ENCODE measurements around the gene ZNF593.

The ZNF593 gene

DNA sequence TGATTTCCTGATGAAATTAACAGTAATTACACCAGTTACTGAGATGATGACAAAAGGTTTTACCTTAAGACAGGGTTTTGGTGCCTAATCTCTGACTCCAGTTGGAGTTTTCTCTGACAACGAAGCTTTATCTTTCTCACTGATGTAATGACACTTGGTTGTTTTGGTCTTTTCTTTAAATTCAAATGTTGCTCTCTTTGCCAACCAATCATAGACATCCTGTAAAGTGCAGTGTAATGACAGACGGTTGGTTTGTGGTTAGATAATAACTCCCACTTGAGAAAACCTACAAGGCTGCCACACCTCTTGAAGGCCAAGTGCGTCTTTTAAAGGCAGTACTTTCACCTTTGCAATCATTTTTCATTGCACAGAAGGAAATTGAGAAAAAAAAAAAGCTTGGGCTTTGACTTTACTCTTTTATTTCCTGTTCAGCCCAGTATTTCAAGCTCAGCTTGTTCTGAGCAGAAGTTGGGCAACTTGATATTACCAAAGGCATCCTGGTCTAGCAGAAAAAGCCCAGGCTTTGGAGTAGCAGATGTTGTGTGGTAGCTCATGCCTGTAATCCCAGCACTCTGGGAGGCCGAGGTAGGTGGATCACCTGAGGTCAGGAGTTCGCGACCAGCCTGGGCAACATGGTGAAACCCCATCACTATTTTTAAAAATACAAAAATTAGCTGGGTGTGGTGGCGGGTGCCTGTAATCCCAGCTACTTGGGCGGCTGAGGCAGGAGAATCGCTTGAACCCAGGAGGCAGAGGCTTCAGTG lies 43.2 kb upstream of the ZNF593 start:
- TF ChIP-seq CTCF (IDR thresholded peaks at IDR 0.05; ENCODE audit: borderline replicate concordance, insufficient read depth, low read depth, low read length), result no peak
- H3K4me3 ChIP-seq (ENCODE audit: low read depth, low read length), result no peak overlapping the region

DNA sequence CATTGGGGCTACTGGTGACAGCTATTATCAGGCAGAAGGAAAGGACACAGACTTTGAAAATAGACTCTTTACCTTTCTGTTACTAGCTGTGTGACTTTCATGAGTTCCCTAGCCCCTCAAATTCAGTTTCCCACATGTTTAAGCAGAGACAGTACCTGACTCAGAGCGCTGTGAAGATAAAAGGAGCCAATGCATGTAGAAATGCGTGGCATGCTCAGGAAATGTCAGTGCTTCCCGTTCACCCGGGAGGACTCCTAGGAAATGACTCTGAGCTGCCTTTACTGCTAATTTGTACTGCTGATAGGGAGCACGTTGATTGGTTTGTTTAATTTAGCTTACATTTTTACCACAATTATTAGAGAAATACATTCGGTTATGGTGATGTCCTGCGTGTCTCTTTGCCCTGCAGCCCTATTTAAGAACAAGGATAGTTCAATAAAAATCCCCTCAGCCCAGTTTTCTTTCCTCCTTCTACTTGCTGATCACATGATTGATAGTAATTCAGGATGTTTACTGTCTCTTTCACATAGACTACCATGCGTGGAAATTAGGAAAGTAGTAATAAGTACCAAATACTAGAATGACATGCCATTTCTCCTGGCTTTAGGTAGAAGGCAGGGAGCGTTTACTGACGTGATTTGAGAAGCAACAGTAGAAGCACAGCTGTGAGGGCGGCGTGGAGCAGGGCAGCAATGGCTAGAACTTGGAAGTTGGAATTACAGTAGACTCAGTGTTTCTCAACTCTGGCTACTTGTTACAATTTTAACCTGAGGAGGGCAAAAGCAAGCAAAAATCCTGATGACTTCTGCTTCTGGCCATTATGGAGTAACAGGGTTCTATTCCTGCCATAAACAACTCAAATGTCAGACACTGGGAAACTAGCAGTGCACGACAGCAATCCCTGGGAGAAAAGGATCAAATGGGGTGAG lies 42.2 kb upstream of the ZNF593 start:
- H3K4me3 ChIP-seq (ENCODE audit: low read depth, low read length), result no peak overlapping the region
- no peak for TF ChIP-seq CTCF (IDR thresholded peaks at IDR 0.05; ENCODE audit: borderline replicate concordance, insufficient read depth, low read depth, low read length)

DNA sequence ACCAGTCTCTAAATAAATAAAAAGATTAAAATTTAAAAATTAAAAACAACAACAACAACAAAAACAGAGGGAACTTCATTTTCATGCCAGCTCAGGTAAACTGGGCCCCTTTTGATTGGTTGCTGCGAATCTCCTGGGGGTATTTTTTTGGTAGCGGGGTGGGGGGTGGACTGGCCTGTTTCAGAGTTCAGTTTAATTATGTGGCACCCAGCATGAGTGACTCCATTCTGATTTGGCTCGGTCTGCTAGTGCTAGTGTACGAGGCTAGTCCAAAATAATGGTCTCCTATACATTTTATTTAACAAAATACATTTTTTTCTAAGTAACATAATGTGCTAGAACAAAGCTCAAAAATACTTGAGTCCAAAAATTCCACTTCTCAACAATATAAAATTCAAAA lies 39.9 kb upstream of the ZNF593 start:
- no peak for TF ChIP-seq CTCF (IDR thresholded peaks at IDR 0.05; ENCODE audit: borderline replicate concordance, insufficient read depth, low read depth, low read length)
- no peak overlapping the region for H3K4me3 ChIP-seq (ENCODE audit: low read depth, low read length)

DNA sequence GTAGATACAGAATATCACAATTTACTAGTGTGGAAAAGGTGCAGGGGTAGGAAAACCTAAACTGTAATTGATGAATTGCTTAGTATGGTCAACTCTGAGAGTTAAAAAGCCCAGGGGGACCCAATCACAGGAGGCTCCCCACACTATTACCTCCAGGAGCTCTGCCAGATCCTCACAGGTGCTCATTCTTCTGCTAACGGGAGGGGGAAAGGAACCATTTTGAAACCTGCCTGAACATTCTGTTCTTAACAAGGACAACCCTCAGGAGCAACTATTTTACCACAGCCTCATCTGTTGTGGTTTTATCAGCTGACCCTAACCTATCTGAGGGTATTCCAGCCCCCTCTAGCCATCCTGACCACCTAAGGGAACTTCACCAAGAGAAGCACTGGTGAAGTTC lies 39.0 kb upstream of the ZNF593 start:
- no peak overlapping the region for H3K4me3 ChIP-seq (ENCODE audit: low read depth, low read length)
- TF ChIP-seq CTCF (IDR thresholded peaks at IDR 0.05; ENCODE audit: borderline replicate concordance, insufficient read depth, low read depth, low read length), result no peak

- H3K4me3 ChIP-seq (ENCODE audit: low read depth, low read length), result no peak overlapping the region
- TF ChIP-seq CTCF (IDR thresholded peaks at IDR 0.05; ENCODE audit: borderline replicate concordance, insufficient read depth, low read depth, low read length), result no peak
Measured at GRCh38 chr1:26132128-26132833, 37.4 kb upstream of the ZNF593 start.

DNA sequence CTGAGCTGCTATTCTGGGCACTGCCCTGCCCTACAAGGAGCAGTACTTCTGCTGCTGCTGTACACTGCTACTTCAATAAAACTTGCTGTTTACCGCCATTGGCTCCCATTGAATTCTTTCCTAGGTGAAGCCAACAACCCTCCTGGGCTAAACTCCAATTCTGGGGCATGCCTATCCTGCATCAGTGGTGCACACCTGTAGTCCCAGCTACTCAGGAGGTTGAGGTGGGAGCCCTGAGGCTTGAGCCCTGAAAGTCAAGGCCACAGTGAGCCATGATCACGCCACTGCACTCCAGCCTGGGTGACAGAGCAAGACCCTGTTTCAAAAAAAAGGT lies 36.9 kb upstream of the ZNF593 start:
- no peak for TF ChIP-seq CTCF (IDR thresholded peaks at IDR 0.05; ENCODE audit: borderline replicate concordance, insufficient read depth, low read depth, low read length)
- no peak overlapping the region for H3K4me3 ChIP-seq (ENCODE audit: low read depth, low read length)
